Stimulated activated CD8-positive, alpha-beta memory T cell treated with anti-CD3 and anti-CD28 coated beads, Interleukin-15, amount 100 ng/mL, for 1 hour (primary cell): ENCODE measurements around the gene BET1L.

Experiments
- DNase-seq: peaks from one replicate; pipeline ENCODE4 v3.0.0-alpha.2; 2020; ENCODE audit warnings: low read depth

Gene BET1L

GRCh38 chr11:209275-210121 is 2.3 kb upstream of the BET1L start:
- DNase-seq = no peak

- DNase-seq = no peak
Measured at GRCh38 chr11:208917-209260, 1.7 kb upstream of the BET1L start.

GRCh38 chr11:208181-208916 is 1.1 kb upstream of the BET1L start:
- DNase-seq = peak; percentile 52

GRCh38 chr11:207863-208180 is 623 bp upstream of the BET1L start:
- no peak for DNase-seq

GRCh38 chr11:206526-207207 is 532 bp downstream of the BET1L start:
- DNase-seq = no peak

- DNase-seq = no peak
Measured at GRCh38 chr11:206002-206384, 1.2 kb downstream of the BET1L start.

- DNase-seq = no peak
Measured at GRCh38 chr11:205221-206001, 1.8 kb downstream of the BET1L start.

GRCh38 chr11:204587-205109 is 2.6 kb downstream of the BET1L start:
- DNase-seq = no peak

- DNase-seq = no peak
Measured at GRCh38 chr11:203945-204586, 3.1 kb downstream of the BET1L start.

GRCh38 chr11:203056-203944 is 3.9 kb downstream of the BET1L start:
- no peak for DNase-seq

GRCh38 chr11:202490-202889 is 4.7 kb downstream of the BET1L start:
- DNase-seq = no peak

GRCh38 chr11:201966-202365 is 5.2 kb downstream of the BET1L start:
- DNase-seq = no peak

GRCh38 chr11:200224-201003 is 6.8 kb downstream of the BET1L start:
- no peak for DNase-seq

- no peak for DNase-seq
Measured at GRCh38 chr11:199782-200181, 7.4 kb downstream of the BET1L start.

- no peak for DNase-seq
Measured at GRCh38 chr11:199004-199581, 8.1 kb downstream of the BET1L start.

GRCh38 chr11:198236-198806 is 8.9 kb downstream of the BET1L start:
- DNase-seq = no peak

- no peak for DNase-seq
Measured at GRCh38 chr11:197741-198235, 9.4 kb downstream of the BET1L start.

- no peak for DNase-seq
Measured at GRCh38 chr11:196786-197731, 10.1 kb downstream of the BET1L start.
